Osteoblast (primary cell): Measurements from ENCODE around the gene DIO3. TPM values are rescaled to one million over a fixed set of nuclear protein-coding genes. Genes with fewer than 3 reads are reported as not detected.

Source experiments
- DNase-seq: peaks from one replicate; pipeline ENCODE4 v3.0.0; 2011; ENCODE audit warnings: low spot score, mixed read lengths; ENCODE audit not compliant: insufficient read length; ENCODE audit errors: missing footprints
- H2AFZ ChIP-seq: 2 replicates; pipeline ENCODE4 v1.6.0; 2011; ENCODE audit warnings: mild to moderate bottlenecking, low read length
- H3K27ac ChIP-seq: 2 replicates; pipeline ENCODE4 v1.5.1; 2011; ENCODE audit warnings: mild to moderate bottlenecking, low read depth, low read length, moderate library complexity
- H3K27me3 ChIP-seq: 2 replicates; pipeline ENCODE4 v1.6.0; 2012; ENCODE audit warnings: mild to moderate bottlenecking, control low read depth, inconsistent platforms, low read length, moderate library complexity; ENCODE audit not compliant: insufficient read depth
- H3K36me3 ChIP-seq: 2 replicates; pipeline ENCODE4 v1.5.1; 2011; ENCODE audit warnings: mild to moderate bottlenecking, low read length, control low read depth, moderate library complexity; ENCODE audit not compliant: insufficient read depth
- H3K4me1 ChIP-seq: 2 replicates; pipeline ENCODE4 v1.5.1; 2011; ENCODE audit warnings: mild to moderate bottlenecking, low read length, control low read depth, moderate library complexity; ENCODE audit not compliant: insufficient read depth
- H3K4me2 ChIP-seq: 2 replicates; pipeline ENCODE4 v1.6.0; 2011; ENCODE audit warnings: mild to moderate bottlenecking, low read length; ENCODE audit not compliant: insufficient read depth
- H3K4me3 ChIP-seq: fragments of 200-600 bp; sonication (generic); 3 replicates; pipeline ENCODE4 v1.5.1; 2012; ENCODE audit warnings: mild to moderate bottlenecking, low read length, inconsistent platforms; ENCODE audit not compliant: insufficient read depth
- H3K79me2 ChIP-seq: 2 replicates; pipeline ENCODE4 v1.6.0; 2012; ENCODE audit warnings: mild to moderate bottlenecking, low read length, control low read depth, inconsistent platforms; ENCODE audit not compliant: insufficient read depth
- H3K9me3 ChIP-seq: 2 replicates; pipeline ENCODE4 v1.5.1; 2011; ENCODE audit warnings: low read depth, low read length, control low read depth
- H4K20me1 ChIP-seq: 2 replicates; pipeline ENCODE4 v1.6.0; 2012; ENCODE audit warnings: mild to moderate bottlenecking, low read length, control low read depth; ENCODE audit not compliant: insufficient read depth
- CTCF ChIP-seq: IDR thresholded peaks from 2 replicates; pipeline ENCODE4 v1.5.1; 2011; ENCODE audit warnings: mild to moderate bottlenecking, low read depth, low read length, moderate library complexity; ENCODE audit errors: extremely low read depth
- total RNA-seq: library from RNA; depleted of rRNA; stranded (reverse); fragments of >200 nt; gene quantifications from 2 replicates; pipeline ENCODE4 v1.2.3, GENCODE V29; 2012

Gene DIO3
- total RNA-seq, 1 donor, result not detected

GRCh38 chr14:101600336-101600890, 39.1 kb downstream of the DIO3 start:
- peak; percentile 51 for DNase-seq
- Histone ChIP-seq H3K27ac (no peak overlapping the region), H3K9me3 (no peaks in the 10 kb centered on the region), H3K79me2 (no peaks in the 10 kb centered on the region), H4K20me1 (no peaks in the 10 kb centered on the region), H3K36me3 (no peaks in the 10 kb centered on the region), H3K4me2 (no peak overlapping the region), H3K27me3 (no peaks in the 10 kb centered on the region), H3K4me3 (no peak overlapping the region), H2AFZ (no peak overlapping the region), H3K4me1 (no peaks in the 10 kb centered on the region)
- TF ChIP-seq CTCF, result no peak

- H3K9me3 ChIP-seq, result no peaks in the 10 kb centered on the region
- DNase-seq, result peak; percentile 50
- no peaks in the 10 kb centered on the region for H3K36me3 ChIP-seq
- H3K79me2 ChIP-seq, result no peaks in the 10 kb centered on the region
- H3K4me3 ChIP-seq, result no peak overlapping the region
- H3K4me1 ChIP-seq, result no peaks in the 10 kb centered on the region
- H3K27me3 ChIP-seq, result peaks cover 3% of the 10 kb centered on the region
- no peak overlapping the region for H3K4me2 ChIP-seq
- no peak overlapping the region for H2AFZ ChIP-seq
- no peak overlapping the region for H3K27ac ChIP-seq
- H4K20me1 ChIP-seq, result no peaks in the 10 kb centered on the region
- TF ChIP-seq CTCF, result no peak
These were observed 39.8 kb downstream of the DIO3 start for GRCh38 chr14:101600891-101601605.

GRCh38 chr14:101601606-101602465, 40.5 kb downstream of the DIO3 start:
- no peak for TF ChIP-seq CTCF
- H3K79me2 ChIP-seq, result no peaks in the 10 kb centered on the region
- H3K4me2 ChIP-seq, result no peak overlapping the region
- H4K20me1 ChIP-seq, result no peaks in the 10 kb centered on the region
- H3K4me1 ChIP-seq, result no peaks in the 10 kb centered on the region
- no peaks in the 10 kb centered on the region for H3K36me3 ChIP-seq
- H2AFZ ChIP-seq, result no peak overlapping the region
- H3K9me3 ChIP-seq, result no peaks in the 10 kb centered on the region
- peaks cover 9% of the 10 kb centered on the region for H3K27me3 ChIP-seq
- DNase-seq, result peak; percentile 25
- no peak overlapping the region for H3K4me3 ChIP-seq
- no peak overlapping the region for H3K27ac ChIP-seq

- Histone ChIP-seq H4K20me1 (no peaks in the 10 kb centered on the region), H3K4me2 (no peak overlapping the region), H2AFZ (no peak overlapping the region), H3K4me3 (no peak overlapping the region), H3K9me3 (no peaks in the 10 kb centered on the region), H3K27ac (no peak overlapping the region), H3K36me3 (no peaks in the 10 kb centered on the region), H3K79me2 (no peaks in the 10 kb centered on the region), H3K27me3 (peaks cover 10% of the 10 kb centered on the region), H3K4me1 (no peaks in the 10 kb centered on the region)
- TF ChIP-seq CTCF, result no peak
- no peak for DNase-seq
These were observed 41.2 kb downstream of the DIO3 start for GRCh38 chr14:101602466-101602840.
